Cardiac muscle cell (in vitro differentiated cells and primary cell): ENCODE results near the gene HNRNPUL2. TPM values are rescaled to one million over a fixed set of nuclear protein-coding genes. Genes with fewer than 3 reads are reported as not detected.

Source experiments
- DNase-seq, 2 donors: peaks; one replicate each; pipeline versions ENCODE4 v3.0.0 to v3.0.0-alpha.2; 2010 to 2017; ENCODE audit warnings: low read depth in 1 of 2, low spot score in 1 of 2
- H3K27ac ChIP-seq: fragments of 200-600 bp; sonication (generic); 2 replicates; pipeline ENCODE4 v1.5.1; 2016
- H3K27me3 ChIP-seq: fragments of 200-600 bp; sonication (generic); 2 replicates; pipeline ENCODE4 v1.6.0; 2016; ENCODE audit warnings: control low read depth
- H3K36me3 ChIP-seq: fragments of 200-600 bp; sonication (generic); 2 replicates; pipeline ENCODE4 v1.5.1; 2016; ENCODE audit warnings: control low read depth
- H3K4me1 ChIP-seq: fragments of 200-600 bp; sonication (generic); 2 replicates; pipeline ENCODE4 v1.8.1; 2017; ENCODE audit warnings: low read depth, mild to moderate bottlenecking, mixed run types
- H3K4me3 ChIP-seq: fragments of 200-600 bp; sonication (generic); 2 replicates; pipeline ENCODE4 v1.5.1; 2016; ENCODE audit warnings: mild to moderate bottlenecking
- H3K9me3 ChIP-seq: fragments of 200-600 bp; sonication (generic); 2 replicates; pipeline ENCODE4 v1.5.1; 2017; ENCODE audit warnings: low read depth, mild to moderate bottlenecking, control low read depth
- CTCF ChIP-seq: IDR thresholded peaks from 2 replicates; pipeline ENCODE4 v1.5.1; 2012; ENCODE audit warnings: low read depth, mild to moderate bottlenecking, low read length
- polyA plus RNA-seq: library from polyadenylated mRNA; unstranded; fragments of >200 nt; fragmentation: Nextera tagmentation; extraction: Ambion mirVana; gene quantifications from 2 replicates; pipeline ENCODE4 v1.2.1, GENCODE V29; 2016
- total RNA-seq: library from RNA; depleted of rRNA; stranded (reverse); fragments of >200 nt; gene quantifications from 2 replicates; pipeline ENCODE4 v1.2.3, GENCODE V29; 2016

HNRNPUL2 gene
- total and polyA plus RNA-seq, 2 experiments from 2014 or later: 3.2 to 20.0 TPM

DNA sequence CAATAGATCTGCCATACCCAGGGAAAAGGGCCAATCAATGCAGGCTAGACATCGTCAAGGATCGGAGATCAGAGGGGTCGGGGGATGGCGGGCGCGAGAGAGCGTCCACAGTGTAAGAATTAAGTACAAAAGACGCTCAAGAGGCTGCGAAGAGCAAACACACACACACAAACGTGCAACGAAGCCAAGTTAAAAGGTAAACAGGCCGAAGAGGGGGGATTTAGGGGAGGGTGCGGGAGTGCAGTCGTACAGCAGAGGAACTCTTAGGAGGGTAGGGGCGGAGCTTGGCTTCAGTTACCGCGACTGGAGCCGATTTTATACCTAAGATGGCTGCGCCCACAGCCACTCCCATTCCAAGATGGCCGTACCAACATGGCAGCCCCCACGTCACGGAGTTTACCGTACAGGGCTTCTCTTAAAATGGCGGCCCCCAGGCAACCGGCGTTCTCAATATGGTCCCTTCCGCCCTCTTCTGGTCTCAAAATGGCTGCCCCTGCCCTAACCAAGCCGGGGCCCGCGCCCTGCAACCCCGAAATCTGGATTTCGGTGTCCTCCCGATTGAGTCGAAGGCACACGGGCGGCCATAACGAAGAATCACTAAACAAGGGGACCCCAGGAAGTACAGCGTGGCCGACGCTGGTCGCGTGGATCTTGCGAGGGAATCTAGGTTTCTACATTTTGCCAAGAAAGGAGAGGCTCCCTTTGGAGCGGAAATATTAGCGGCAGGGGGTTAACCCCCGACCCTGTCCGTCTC, 17.8 kb downstream of the HNRNPUL2 start:
- peaks cover 25% of the 10 kb centered on the region for H3K4me1 ChIP-seq
- H3K36me3 ChIP-seq: peaks cover 27% of the 10 kb centered on the region
- peak overlapping the region; percentile 32 for H3K4me3 ChIP-seq
- no peaks in the 10 kb centered on the region for H3K27me3 ChIP-seq
- no peak for TF ChIP-seq CTCF
- no peaks in the 10 kb centered on the region for H3K9me3 ChIP-seq
- DNase-seq: peak; percentile 99
- H3K27ac ChIP-seq: peak overlapping the region; percentile 99

GRCh38 chr11:62708793-62709192, 18.5 kb downstream of the HNRNPUL2 start:
- DNase-seq: no peak
- Histone ChIP-seq H3K4me1 (peaks cover 25% of the 10 kb centered on the region), H3K36me3 (peaks cover 20% of the 10 kb centered on the region), H3K9me3 (no peaks in the 10 kb centered on the region), H3K27me3 (no peaks in the 10 kb centered on the region), H3K4me3 (peak overlapping the region; percentile 32), H3K27ac (peak overlapping the region; percentile 99)
- no peak for TF ChIP-seq CTCF

DNA sequence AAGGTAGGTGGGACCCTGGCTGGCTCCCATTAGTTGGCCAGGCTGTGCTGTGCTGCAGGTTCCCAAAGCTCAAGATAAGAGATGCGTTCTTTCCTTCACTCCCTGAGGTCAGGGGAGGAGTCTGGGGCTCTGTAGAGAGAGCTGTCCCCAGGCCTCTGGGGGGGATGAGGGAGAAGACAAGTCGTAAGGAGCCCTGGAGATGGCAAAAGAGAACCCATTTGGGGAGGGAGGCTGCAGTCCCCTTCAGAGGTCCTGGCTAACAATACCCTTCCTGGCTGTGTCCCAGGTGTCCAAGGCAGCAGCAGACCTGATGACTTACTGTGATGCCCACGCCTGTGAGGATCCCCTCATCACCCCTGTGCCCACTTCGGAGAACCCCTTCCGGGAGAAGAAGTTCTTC, 18.9 kb downstream of the HNRNPUL2 start:
- H3K36me3 ChIP-seq: peaks cover 19% of the 10 kb centered on the region
- H3K4me1 ChIP-seq: peaks cover 25% of the 10 kb centered on the region
- no peaks in the 10 kb centered on the region for H3K27me3 ChIP-seq
- H3K9me3 ChIP-seq: no peaks in the 10 kb centered on the region
- no peak for DNase-seq
- H3K4me3 ChIP-seq: peak overlapping the region; percentile 32
- peak overlapping the region; percentile 99 for H3K27ac ChIP-seq
- no peak for TF ChIP-seq CTCF

DNA sequence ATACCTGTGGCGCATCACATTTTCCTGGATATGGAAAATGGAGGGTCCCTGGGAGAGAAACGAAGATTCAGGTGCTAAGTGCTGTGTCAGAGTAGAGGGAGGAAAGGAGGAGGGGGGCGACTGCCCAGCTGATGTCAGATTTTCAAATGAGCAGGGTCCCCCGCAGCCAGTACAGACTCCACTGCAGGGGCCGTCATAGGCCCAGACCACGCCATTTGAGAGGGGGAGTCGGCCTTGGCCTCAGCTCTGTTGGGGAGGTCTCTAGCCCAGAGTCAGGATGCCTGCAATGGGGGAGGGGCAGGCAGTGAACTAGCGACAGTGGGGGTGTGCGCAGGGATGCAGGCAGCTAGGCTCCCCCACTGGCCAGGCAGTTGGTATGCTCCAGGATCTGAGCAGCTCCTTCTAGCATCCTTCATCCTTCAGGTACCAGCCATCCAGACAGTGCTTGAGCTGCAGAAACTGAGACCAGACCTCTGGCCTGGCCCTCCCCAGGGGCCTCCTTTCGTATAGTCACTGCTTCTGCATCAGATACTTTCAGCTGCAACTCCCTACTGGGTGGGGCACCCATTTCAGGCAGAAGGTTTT, 19.9 kb downstream of the HNRNPUL2 start, which contains the start of the genes BSCL2 and GNG3:
Gene BSCL2, minus strand, starts transcription at position 148 of the 585 bp plus-strand sequence. CDS start 229 bp downstream, outside the sequence.
Gene GNG3, plus strand, starts transcription at position 400 of the 585 bp plus-strand sequence. CDS start 620 bp downstream, outside the sequence.
- Histone ChIP-seq H3K9me3 (no peaks in the 10 kb centered on the region), H3K27ac (peak within 1 kb of the TSS; percentile 99), H3K4me1 (peaks cover 25% of the 10 kb centered on the region), H3K4me3 (peak within 1 kb of the TSS; percentile 41), H3K36me3 (peaks cover 8% of the 10 kb centered on the region), H3K27me3 (no peaks in the 10 kb centered on the region)
- no peak for TF ChIP-seq CTCF
- peak in 1 of 2 donors; percentile 90 for DNase-seq

GRCh38 chr11:62706850-62707247, 20.4 kb downstream of the HNRNPUL2 start:
- peak overlapping the region; percentile 77 for H3K27ac ChIP-seq
- TF ChIP-seq CTCF: no peak
- peaks cover 5% of the 10 kb centered on the region for H3K36me3 ChIP-seq
- peak overlapping the region; percentile 41 for H3K4me3 ChIP-seq
- no peaks in the 10 kb centered on the region for H3K27me3 ChIP-seq
- H3K4me1 ChIP-seq: peaks cover 25% of the 10 kb centered on the region
- H3K9me3 ChIP-seq: no peaks in the 10 kb centered on the region
- no peak for DNase-seq
